GM12865 (cell line): Measurements from ENCODE around the gene OR13J1.
A peak's percentile ranks its signal among the peaks of the same experiment; 100 is the strongest.

ENCODE experiments used
- DNase-seq: peaks from one replicate; pipeline ENCODE4 v3.0.0; 2010; ENCODE audit warnings: low read depth
- H3K4me3 ChIP-seq: 2 replicates; pipeline ENCODE4 v1.5.1; 2011; ENCODE audit warnings: mild to moderate bottlenecking, low read depth, low read length, control low read depth
- TF ChIP-seq, protein P1 (sequence below): IDR thresholded peaks from 2 replicates; pipeline ENCODE4 v1.5.1; 2011; ENCODE audit warnings: low read length, control low read depth, low read depth, inconsistent platforms; ENCODE audit not compliant: insufficient read depth; ENCODE audit errors: missing control alignments

The OR13J1 gene

DNA sequence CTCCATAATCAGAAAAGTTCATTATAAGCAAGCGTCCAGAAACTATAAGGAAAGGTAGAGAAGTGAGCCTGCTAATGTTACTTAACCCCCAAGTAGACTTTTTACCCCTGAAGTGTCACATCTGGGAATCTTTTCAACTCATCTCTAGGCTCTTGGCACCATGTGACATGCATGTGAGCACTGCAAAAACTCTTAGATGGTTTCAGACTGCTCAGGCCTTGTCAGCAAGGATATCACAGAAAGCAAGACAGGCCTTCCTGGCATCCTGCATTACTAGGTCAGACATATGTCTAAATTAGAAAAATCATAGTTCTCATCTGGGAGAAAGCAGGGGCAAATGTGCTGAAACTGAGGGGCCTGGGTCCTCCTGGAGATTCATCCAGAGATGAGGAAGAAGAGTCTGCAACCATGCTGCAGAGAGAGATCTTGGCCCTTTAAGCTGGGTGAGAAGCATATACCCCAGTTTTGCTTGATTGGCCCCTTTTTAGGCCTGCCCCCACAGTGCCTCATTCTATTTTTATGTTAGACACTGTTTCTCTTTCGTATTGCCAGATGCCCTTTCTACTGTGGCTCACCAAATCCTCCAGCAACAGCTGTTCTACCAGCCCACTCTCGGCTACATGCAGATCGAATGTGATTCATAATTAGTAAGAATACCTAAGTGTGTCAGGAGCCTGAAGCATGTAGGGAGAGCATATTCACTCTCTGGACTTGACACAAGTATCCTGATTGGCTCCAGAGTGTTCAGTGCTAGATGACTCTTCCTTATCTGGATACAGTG, 22.2 kb downstream of the OR13J1 start:
- TF ChIP-seq, protein P1, sequence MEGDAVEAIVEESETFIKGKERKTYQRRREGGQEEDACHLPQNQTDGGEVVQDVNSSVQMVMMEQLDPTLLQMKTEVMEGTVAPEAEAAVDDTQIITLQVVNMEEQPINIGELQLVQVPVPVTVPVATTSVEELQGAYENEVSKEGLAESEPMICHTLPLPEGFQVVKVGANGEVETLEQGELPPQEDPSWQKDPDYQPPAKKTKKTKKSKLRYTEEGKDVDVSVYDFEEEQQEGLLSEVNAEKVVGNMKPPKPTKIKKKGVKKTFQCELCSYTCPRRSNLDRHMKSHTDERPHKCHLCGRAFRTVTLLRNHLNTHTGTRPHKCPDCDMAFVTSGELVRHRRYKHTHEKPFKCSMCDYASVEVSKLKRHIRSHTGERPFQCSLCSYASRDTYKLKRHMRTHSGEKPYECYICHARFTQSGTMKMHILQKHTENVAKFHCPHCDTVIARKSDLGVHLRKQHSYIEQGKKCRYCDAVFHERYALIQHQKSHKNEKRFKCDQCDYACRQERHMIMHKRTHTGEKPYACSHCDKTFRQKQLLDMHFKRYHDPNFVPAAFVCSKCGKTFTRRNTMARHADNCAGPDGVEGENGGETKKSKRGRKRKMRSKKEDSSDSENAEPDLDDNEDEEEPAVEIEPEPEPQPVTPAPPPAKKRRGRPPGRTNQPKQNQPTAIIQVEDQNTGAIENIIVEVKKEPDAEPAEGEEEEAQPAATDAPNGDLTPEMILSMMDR = no peak
- H3K4me3 ChIP-seq = peak overlapping the region; percentile 27
- DNase-seq = peak; percentile 93

DNA sequence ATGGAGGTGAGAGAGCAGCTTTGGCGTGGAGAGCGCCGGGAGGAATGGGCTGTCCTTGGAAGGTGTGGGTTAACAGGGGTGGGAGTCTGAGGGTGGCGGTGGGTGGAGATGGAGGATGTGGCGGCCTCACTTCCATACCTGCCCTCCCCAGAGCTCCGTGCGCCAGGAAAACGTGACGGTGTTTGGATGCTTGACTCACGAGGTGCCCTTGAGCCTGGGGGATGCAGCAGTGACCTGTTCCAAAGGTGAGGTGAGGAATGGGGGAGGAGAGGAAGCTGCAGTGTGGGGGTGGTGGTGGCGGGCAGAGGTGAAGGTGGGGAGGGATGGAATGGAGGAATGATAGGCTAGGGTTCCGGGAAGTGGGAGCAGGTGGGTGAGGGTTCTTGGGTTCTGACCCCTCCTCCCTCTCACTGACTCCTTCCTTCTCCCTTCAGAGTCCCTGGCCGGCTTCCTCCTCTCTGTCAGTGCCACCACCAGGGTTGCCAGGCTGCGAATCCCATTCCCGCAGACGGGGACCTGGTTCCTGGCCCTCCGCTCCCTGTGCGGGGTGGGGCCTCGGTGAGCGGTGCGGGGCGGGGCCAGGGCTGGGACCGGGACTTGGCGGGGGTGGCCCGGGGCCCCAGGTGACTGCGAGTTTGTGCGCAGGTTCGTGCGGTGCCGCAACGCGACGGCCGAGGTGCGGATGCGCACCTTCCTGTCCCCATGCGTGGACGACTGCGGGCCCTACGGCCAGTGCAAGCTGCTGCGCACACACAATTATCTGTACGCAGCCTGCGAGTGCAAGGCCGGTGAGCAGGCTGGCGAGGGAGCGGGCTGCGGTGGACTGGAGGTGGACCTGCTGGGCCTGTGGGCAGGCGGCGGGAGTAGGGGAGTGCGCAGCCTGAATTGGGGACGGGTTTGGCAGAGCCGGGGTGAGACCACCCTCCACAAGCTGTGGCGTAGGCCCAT, 24.1 kb downstream of the OR13J1 start:
- TF ChIP-seq, protein P1 = no peak
- no peak for DNase-seq
- no peak overlapping the region for H3K4me3 ChIP-seq

DNA sequence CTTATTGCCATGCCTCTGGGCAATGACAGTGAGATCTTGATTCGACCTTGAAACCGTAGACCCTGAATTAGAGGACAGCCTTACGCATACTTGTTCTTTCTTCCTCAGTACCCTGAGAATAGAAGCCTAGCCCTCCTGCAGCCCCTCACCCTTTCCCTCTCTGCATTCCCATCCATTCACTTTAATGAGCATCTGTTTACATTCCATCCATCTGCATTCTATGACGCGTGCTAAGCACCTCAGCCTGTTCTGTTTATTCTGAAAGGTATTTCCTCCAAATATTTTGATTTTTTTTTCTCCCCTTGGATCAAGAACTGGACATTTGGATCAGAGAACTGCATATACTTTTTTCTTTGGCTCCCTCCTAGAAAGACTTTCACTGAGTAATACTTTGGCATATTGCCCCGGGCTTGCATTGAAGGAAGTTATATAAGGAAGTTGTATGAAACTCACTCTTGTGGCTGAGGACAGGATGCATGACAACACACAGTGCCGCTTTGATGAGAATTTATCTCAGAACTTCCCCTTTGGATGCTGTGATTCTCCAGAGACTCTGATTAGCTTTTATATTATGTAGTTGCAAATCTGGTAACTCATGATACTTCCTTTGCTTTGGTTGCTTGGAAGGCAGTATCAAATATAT, 25.5 kb downstream of the OR13J1 start:
- TF ChIP-seq, protein P1 = no peak
- H3K4me3 ChIP-seq = no peak overlapping the region
- DNase-seq = peak; percentile 71

DNA sequence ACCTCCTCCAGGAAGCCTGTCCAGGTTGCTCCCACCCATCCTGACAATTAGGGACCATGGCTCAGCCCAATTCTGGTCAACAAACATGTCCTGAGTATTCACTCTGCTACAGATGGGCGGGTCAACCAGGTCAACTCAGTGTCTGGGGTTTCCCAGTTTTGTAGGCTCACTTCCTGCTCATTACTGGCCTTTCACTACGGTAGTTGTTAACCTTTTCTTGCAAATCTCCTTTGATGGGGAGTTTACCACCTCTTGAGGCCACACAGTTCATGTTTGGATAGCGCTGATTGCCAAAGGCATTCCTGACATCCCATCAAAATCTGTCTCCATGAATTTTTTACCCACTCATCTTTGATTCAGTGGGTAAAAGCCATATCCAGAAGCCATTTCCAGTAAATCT, 27.4 kb downstream of the OR13J1 start:
- TF ChIP-seq, protein P1 = no peak
- H3K4me3 ChIP-seq = peak overlapping the region; percentile 8
- DNase-seq = peak; percentile 89

DNA sequence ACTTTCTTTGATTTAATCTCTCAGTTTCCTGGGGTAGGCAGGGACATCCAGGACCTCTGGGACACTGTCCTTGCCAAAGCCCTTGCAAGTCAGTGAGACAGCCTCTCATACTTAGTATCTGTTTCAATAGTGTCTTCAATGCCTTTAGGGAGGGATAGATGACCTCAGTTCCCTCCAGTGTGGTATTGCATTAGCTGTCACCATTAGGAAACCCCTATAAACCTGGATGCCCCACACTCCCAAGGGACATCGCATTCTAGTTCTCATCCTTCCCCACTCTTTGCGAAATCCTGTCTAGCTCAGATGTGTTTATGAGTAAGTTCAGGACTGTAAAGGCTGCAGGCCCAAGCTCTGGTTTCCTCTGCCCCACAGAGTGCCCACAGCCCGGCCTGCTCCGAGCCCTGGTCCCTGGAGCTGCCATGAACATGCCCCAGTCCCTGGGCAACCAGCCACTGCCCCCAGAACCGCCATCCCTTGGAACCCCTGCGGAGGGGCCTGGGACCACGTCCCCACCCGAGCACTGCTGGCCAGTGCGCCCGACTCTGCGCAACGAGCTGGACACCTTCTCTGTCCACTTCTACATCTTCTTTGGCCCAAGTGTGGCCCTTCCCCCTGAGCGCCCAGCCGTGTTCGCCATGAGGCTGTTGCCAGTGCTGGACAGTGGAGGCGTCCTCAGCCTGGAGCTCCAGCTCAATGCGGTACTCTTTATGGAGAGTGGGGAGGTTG, 28.0 kb downstream of the OR13J1 start:
- TF ChIP-seq, protein P1 = no peak
- peak; percentile 65 for DNase-seq
- peak overlapping the region; percentile 7; the same call in 1 of the 2 replicates for H3K4me3 ChIP-seq

DNA sequence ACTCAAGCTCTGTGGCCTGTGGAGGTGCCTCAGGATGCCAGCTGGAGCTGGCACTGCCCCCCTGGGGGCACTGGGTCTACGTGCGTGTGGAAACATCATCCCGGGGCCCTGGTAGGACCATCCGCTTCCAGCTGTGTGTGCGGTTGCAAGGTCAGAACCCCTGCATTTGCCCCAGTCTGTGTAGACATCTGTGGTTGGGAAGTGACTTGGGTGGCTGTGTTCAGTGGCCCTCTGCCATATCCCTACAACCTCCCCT, 28.6 kb downstream of the OR13J1 start:
- H3K4me3 ChIP-seq = no peak overlapping the region
- DNase-seq = no peak
- TF ChIP-seq, protein P1 = no peak
